ENCODE data around the gene CREG2.

The CREG2 gene

GRCh38 chr2:101409699-101410098 is 22.4 kb upstream of the CREG2 start:
- DNase-seq (ENCODE audit: low read depth in 2 of 2): no peak

GRCh38 chr2:101408925-101409324 is 21.6 kb upstream of the CREG2 start:
- DNase-seq (ENCODE audit: low read depth in 2 of 2): no peak

- no peak for DNase-seq (ENCODE audit: low read depth in 2 of 2)
Observed at GRCh38 chr2:101405351-101405899, 18.1 kb upstream of the CREG2 start.

- no peak for DNase-seq (ENCODE audit: low read depth in 2 of 2)
Observed at GRCh38 chr2:101403745-101404144, 16.4 kb upstream of the CREG2 start.

GRCh38 chr2:101402630-101403029 is 15.3 kb upstream of the CREG2 start:
- no peak for DNase-seq (ENCODE audit: low read depth in 2 of 2)

- no peak for DNase-seq (ENCODE audit: low read depth in 2 of 2)
Observed at GRCh38 chr2:101401906-101402305, 14.6 kb upstream of the CREG2 start.

- DNase-seq (ENCODE audit: low read depth in 2 of 2): no peak
Observed at GRCh38 chr2:101401326-101401665, 14.0 kb upstream of the CREG2 start.

- DNase-seq (ENCODE audit: low read depth in 2 of 2): no peak
Observed at GRCh38 chr2:101400506-101401325, 13.4 kb upstream of the CREG2 start.

- DNase-seq (ENCODE audit: low read depth in 2 of 2): no peak
Observed at GRCh38 chr2:101400048-101400447, 12.7 kb upstream of the CREG2 start.

GRCh38 chr2:101399021-101399799 is 11.9 kb upstream of the CREG2 start:
- no peak for DNase-seq (ENCODE audit: low read depth in 2 of 2)

- DNase-seq (ENCODE audit: low read depth in 2 of 2): peak in 1 of 2 experiments; percentile 27
Observed at GRCh38 chr2:101398116-101398821, 11.0 kb upstream of the CREG2 start.

GRCh38 chr2:101396316-101396717 is 9.0 kb upstream of the CREG2 start:
- DNase-seq (ENCODE audit: low read depth in 2 of 2): peak; percentile 85 to 88

GRCh38 chr2:101395545-101396315 is 8.4 kb upstream of the CREG2 start:
- DNase-seq (ENCODE audit: low read depth in 2 of 2): no peak

- DNase-seq (ENCODE audit: low read depth in 2 of 2): no peak
Observed at GRCh38 chr2:101388232-101388631, 929 bp upstream of the CREG2 start.

- DNase-seq (ENCODE audit: low read depth in 2 of 2): no peak
Observed at GRCh38 chr2:101386599-101387150, 628 bp downstream of the CREG2 start.

- no peak for DNase-seq (ENCODE audit: low read depth in 2 of 2)
Observed at GRCh38 chr2:101383016-101383541, 4.2 kb downstream of the CREG2 start.

GRCh38 chr2:101382442-101382841 is 4.9 kb downstream of the CREG2 start:
- DNase-seq (ENCODE audit: low read depth in 2 of 2): no peak

GRCh38 chr2:101380376-101380775 is 6.9 kb downstream of the CREG2 start:
- no peak for DNase-seq (ENCODE audit: low read depth in 2 of 2)

GRCh38 chr2:101379091-101379490 is 8.2 kb downstream of the CREG2 start:
- DNase-seq (ENCODE audit: low read depth in 2 of 2): no peak

- no peak for DNase-seq (ENCODE audit: low read depth in 2 of 2)
Observed at GRCh38 chr2:101375653-101376052, 11.7 kb downstream of the CREG2 start.
